ENCODE data around the gene GMFB. TPM values are rescaled to one million over a fixed set of nuclear protein-coding genes. Genes with fewer than 3 reads are reported as not detected.

The GMFB gene
- total RNA-seq, 1 experiment from 2014 or later: 53.8 TPM

GRCh38 chr14:54471641-54472040 lies 17.1 kb downstream of the GMFB start:
- ChIA-PET RAD21 (ENCODE audit: low non-redundant PET in 1 of 2, low total read pairs in 2 of 2, uncharacterized antibody in 2 of 2, unreplicated experiment in 2 of 2) (no interaction called here), CTCF (no interaction called here), POLR2A (no interaction called here)
- Histone ChIP-seq H3K4me1 (ENCODE audit: control insufficient read depth in 1 of 2, insufficient read depth in 2 of 2, low read length in 2 of 2) (peaks cover 0 to 6% of the 10 kb centered on the region in 2 experiments; a peak in 1 of 4 replicates), H3K4me2 (ENCODE audit: low read length) (no peak overlapping the region), H3K9ac (ENCODE audit: low read length) (no peak overlapping the region), H3K36me3 (ENCODE audit: control insufficient read depth in 1 of 2, insufficient read depth in 2 of 2, low read length in 2 of 2) (0 out of 4 replicates have a peak, but pooled peaks cover 3 to 5% of the 10 kb centered on the region in 2 experiments), H3K27ac (ENCODE audit: low read depth, low read length) (no peak overlapping the region), H3K4me3 (replicated peaks in 1 of 2; ENCODE audit: low read depth in 1 of 2, low read length in 2 of 2) (no peak overlapping the region), H3K9me3 (ENCODE audit: control insufficient read depth in 1 of 2, insufficient read depth in 1 of 2, low read depth in 1 of 2, low read length in 2 of 2) (peaks cover 0 to 6% of the 10 kb centered on the region in 2 experiments; a peak in 2 of 4 replicates), H2AFZ (ENCODE audit: low read depth, low read length, poor library complexity, severe bottlenecking) (no peak overlapping the region), H3K9me2 (ENCODE audit: insufficient read depth) (no peaks in the 10 kb centered on the region), H3K27me3 (ENCODE audit: insufficient read depth, low read length) (no peaks in the 10 kb centered on the region), H3K79me2 (ENCODE audit: insufficient read depth, low read length) (peaks cover 2% of the 10 kb centered on the region; the same call in 1 of the 2 replicates), H4K20me1 (ENCODE audit: insufficient read depth) (no peaks in the 10 kb centered on the region)
- intact Hi-C loops (cut with micrococcal nuclease): no loop called here
- DNase-seq (ENCODE audit: low read depth, low spot score): no peak
- no TSS peak for BruUV-seq (replicated peaks)
- TF ChIP-seq SP1 (IDR thresholded peaks at IDR 0.05; ENCODE audit: low read depth) (no peak), CBX3 (IDR thresholded peaks at IDR 0.05; ENCODE audit: low read depth) (no peak), JUND (IDR thresholded peaks at IDR 0.05) (no peak), ELF1 (IDR thresholded peaks at IDR 0.05; ENCODE audit: borderline replicate concordance, low read depth) (no peak), TCF7L2 (IDR thresholded peaks at IDR 0.05; ENCODE audit: borderline replicate concordance, extremely low read depth, insufficient read depth, insufficient read length) (no peak), REST (IDR thresholded peaks at IDR 0.05; ENCODE audit: low read depth) (no peak), EZH2 (IDR thresholded peaks at IDR 0.05) (no peak), SRF (IDR thresholded peaks at IDR 0.05; ENCODE audit: low read depth) (no peak), YY1 (IDR thresholded peaks at IDR 0.05; ENCODE audit: extremely low read depth, insufficient replicate concordance, low read depth, low read length) (no peak), RAD21 (IDR thresholded peaks at IDR 0.05; ENCODE audit: low read depth) (no peak), CTCF (IDR thresholded peaks at IDR 0.05 in 2 of 3, conservative IDR thresholded peaks at IDR 0.05 in 1 of 3; ENCODE audit: borderline replicate concordance in 1 of 3, insufficient read depth in 1 of 3, low read depth in 2 of 3, low read length in 2 of 3) (no peak), CEBPB (IDR thresholded peaks at IDR 0.05; ENCODE audit: low read depth) (no peak)
- no peak for ATAC-seq
